Measurements from ENCODE around the gene NQO2. TPM values are rescaled to one million over a fixed set of nuclear protein-coding genes. Genes with fewer than 3 reads are reported as not detected.

Gene NQO2
- total and polyA plus RNA-seq, 2 of the 13 experiments (the other 11 are each of a cell fraction or from before 2014, with no cell fraction given) = 32.2 to 56.5 TPM

- TF ChIP-seq FOXA3 (CRISPR knock-in tag; IDR thresholded peaks at IDR 0.05) (peak; percentile 18; the same call in 1 of the 2 replicates), AFF4 (CRISPR knock-in tag; IDR thresholded peaks at IDR 0.05) (no peak), ARID3A (IDR thresholded peaks at IDR 0.05; ENCODE audit: low read depth, low read length) (no peak), SMAD9 (CRISPR knock-in tag; IDR thresholded peaks at IDR 0.05) (peak; percentile 69; the same call in 1 of the 2 replicates), RBAK (CRISPR knock-in tag; IDR thresholded peaks at IDR 0.05) (no peak), NR3C1 (CRISPR knock-in tag; IDR thresholded peaks at IDR 0.05) (no peak), ZNF230 (CRISPR knock-in tag; IDR thresholded peaks at IDR 0.05) (peak; percentile 22; the same call in 1 of the 2 replicates), CEBPZ (IDR thresholded peaks at IDR 0.05; ENCODE audit: low read length) (no peak), ARNT (IDR thresholded peaks at IDR 0.05) (no peak), ZNF629 (CRISPR knock-in tag; conservative IDR thresholded peaks at IDR 0.05) (no peak; the same call in 1 of the 2 replicates), KDM6A (CRISPR knock-in tag; IDR thresholded peaks at IDR 0.05; ENCODE audit: low read depth) (no peak), ZNF674 (CRISPR knock-in tag; IDR thresholded peaks at IDR 0.05; ENCODE audit: low read depth) (0 out of 2 replicates have a peak, but pooled peaks have one; percentile 22), SNAPC2 (CRISPR knock-in tag; IDR thresholded peaks at IDR 0.05) (no peak), MED13 (CRISPR knock-in tag; IDR thresholded peaks at IDR 0.05) (peak; percentile 60; the same call in 1 of the 2 replicates), ZNF569 (CRISPR knock-in tag; IDR thresholded peaks at IDR 0.05; ENCODE audit: borderline replicate concordance) (no peak), ZNF598 (CRISPR knock-in tag; IDR thresholded peaks at IDR 0.05; ENCODE audit: borderline replicate concordance) (peak; percentile 72; the same call in 1 of the 2 replicates), RORA (CRISPR knock-in tag; IDR thresholded peaks at IDR 0.05) (0 out of 2 replicates have a peak, but pooled peaks have one; percentile 49), SUZ12 (IDR thresholded peaks at IDR 0.05; ENCODE audit: low read depth, low read length) (no peak), ZBTB44 (CRISPR knock-in tag; IDR thresholded peaks at IDR 0.05) (peak; percentile 16)
Observed at GRCh38 chr6:3068329-3069214, 68.9 kb downstream of the NQO2 start, which contains the start of gene RIPK1 (continued).
